PFSK-1 (cell line): Measurements from ENCODE around the gene RAB9B. TPM values are rescaled to one million over a fixed set of nuclear protein-coding genes. Genes with fewer than 3 reads are reported as not detected.

Experiments
- FOXP2 ChIP-seq: optimal IDR thresholded peaks from 2 replicates; pipeline ENCODE3; 2011; ENCODE audit warnings: borderline replicate concordance, control low read depth, inconsistent platforms; ENCODE audit not compliant: insufficient read depth; ENCODE audit errors: extremely low read length, extremely low read depth
- POLR2AphosphoS5 ChIP-seq: IDR thresholded peaks from 2 replicates; pipeline ENCODE4 v1.6.1; 2012; ENCODE audit warnings: low read depth, mild to moderate bottlenecking, control low read depth, low read length, moderate library complexity
- REST ChIP-seq, 2 experiments: IDR thresholded peaks; 2 replicates each; pipeline versions ENCODE4 v1.6.1 to v1.8.0; 2011 to 2012; ENCODE audit warnings: low read depth in 2 of 2, low read length in 2 of 2, control low read depth in 1 of 2, inconsistent platforms in 1 of 2, mild to moderate bottlenecking in 1 of 2, moderate library complexity in 1 of 2; ENCODE audit not compliant: insufficient read depth in 1 of 2
- SIN3A ChIP-seq: IDR thresholded peaks from 2 replicates; pipeline ENCODE4 v1.6.1; 2012; ENCODE audit warnings: mild to moderate bottlenecking, low read length, moderate library complexity, borderline replicate concordance; ENCODE audit not compliant: insufficient read depth
- TAF1 ChIP-seq: IDR thresholded peaks from 2 replicates; pipeline ENCODE4 v1.6.1; 2012; ENCODE audit warnings: low read length, control low read depth, borderline replicate concordance; ENCODE audit not compliant: insufficient read depth
- polyA plus RNA-seq: library from polyadenylated mRNA; unstranded; fragments of >200 nt; gene quantifications from one replicate; pipeline ENCODE4 v1.2.1, GENCODE V29; 2012; ENCODE audit warnings: low read depth, missing spikeins; ENCODE audit not compliant: insufficient read length

Gene RAB9B, protein sequence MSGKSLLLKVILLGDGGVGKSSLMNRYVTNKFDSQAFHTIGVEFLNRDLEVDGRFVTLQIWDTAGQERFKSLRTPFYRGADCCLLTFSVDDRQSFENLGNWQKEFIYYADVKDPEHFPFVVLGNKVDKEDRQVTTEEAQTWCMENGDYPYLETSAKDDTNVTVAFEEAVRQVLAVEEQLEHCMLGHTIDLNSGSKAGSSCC
- not detected for polyA plus RNA-seq

DNA sequence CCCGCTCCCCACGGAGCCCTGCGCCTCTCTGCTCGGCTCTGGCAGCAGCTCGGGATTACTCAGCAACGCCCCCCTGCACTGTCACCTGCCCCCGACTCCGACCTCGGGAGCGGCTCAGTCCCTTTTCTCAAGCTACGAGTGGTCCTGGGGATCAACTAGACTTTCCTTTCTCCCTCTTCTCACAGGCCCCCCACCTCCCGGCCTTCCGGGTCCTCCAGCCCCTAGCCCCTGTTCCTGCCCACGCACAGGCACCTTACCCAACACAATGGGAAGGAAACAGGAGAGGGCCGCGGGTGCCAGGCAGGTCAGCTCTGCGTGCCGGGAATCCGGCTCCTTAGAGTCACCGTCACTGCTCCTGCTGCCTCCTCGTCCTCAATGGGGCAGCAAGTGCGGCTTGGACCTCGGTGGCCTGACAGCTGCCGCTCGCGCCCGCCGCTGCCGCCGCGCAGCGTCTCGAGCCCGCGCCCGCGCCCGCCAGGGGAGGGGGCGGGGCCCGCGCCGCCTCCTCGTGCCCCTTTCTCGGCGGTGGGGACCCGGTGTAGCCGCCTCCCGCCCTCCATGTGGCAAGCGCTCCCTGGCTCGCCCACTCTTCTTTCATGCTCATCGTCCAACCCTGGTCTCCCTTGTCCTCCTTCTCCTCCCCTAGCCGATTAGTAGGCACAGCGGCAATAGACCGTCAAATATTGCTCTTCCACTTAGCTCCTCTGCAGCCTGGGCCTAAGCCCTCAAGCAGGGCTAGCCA, at the start of gene RAB9B:
TSS of gene RAB9B (minus strand) at position 455 of the 742 bp plus-strand sequence. CDS start 6,473 bp downstream, outside the sequence.
- TF ChIP-seq SIN3A = no peak
- no peak for TF ChIP-seq TAF1
- TF ChIP-seq REST (IDR thresholded peaks at IDR 0.05; ENCODE audit: insufficient read depth in 1 of 2, low read depth in 2 of 2, low read length in 2 of 2) = no peak
- TF ChIP-seq FOXP2 = no peak
- TF ChIP-seq POLR2AphosphoS5 = no peak

DNA sequence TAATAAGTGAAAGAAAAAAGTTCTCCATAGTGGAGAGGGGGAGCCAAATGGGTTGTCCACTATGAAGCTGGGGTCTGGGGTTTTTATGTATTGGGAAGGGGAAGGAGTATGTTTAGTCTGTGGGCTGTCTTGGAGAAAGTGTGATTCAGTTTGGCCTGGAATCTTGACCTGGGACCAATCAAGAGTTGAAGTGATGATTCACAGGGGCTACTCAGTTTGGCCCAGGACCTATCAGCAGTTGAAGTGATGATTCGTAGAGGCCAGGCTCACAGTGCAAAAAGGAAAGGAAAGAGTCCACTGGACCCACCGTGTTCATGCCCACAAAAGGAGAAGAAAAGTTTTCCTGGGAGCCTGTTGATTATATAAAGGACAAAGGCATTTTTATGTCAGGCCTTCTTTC, 47.3 kb upstream of the RAB9B start:
- TF ChIP-seq TAF1 = no peak
- TF ChIP-seq FOXP2 = no peak
- no peak for TF ChIP-seq REST (IDR thresholded peaks at IDR 0.05; ENCODE audit: insufficient read depth in 1 of 2, low read depth in 2 of 2, low read length in 2 of 2)
- TF ChIP-seq POLR2AphosphoS5 = no peak
- TF ChIP-seq SIN3A = no peak

DNA sequence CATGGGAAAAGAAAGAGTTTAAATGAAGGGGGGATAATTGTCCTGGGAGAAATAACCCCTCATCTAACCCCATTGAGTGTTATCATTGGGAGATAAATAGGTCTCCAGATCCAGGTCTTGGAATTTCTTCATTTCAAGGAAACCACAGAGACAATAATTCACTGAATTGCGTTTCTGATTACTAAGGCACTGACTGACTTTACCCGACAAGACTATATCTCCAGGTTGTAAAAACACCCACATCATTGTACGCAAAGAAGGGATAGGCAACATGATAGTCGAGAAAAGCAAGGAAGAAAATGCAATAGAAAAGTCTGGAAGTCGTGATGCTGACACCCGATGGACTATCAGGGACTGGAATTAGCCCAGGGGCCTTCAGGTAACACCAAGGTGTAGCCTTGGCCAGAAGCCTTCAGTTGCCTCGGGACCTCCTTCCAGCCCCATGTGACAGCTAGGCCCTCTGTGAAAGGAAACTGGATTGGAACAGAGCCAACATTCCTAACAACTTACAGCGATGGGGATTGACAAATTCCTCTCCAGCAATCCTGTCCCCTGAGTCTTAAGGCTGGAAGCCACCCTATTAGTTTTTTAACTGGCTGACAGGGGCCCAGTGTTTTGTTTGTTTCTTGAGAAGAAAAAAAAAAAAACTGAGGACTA, 46.5 kb upstream of the RAB9B start:
- TF ChIP-seq TAF1 (no peak), REST (IDR thresholded peaks at IDR 0.05; ENCODE audit: insufficient read depth in 1 of 2, low read depth in 2 of 2, low read length in 2 of 2) (no peak), FOXP2 (no peak), POLR2AphosphoS5 (no peak), SIN3A (no peak)

- TF ChIP-seq TAF1 (no peak), SIN3A (no peak), REST (IDR thresholded peaks at IDR 0.05; ENCODE audit: insufficient read depth in 1 of 2, low read depth in 2 of 2, low read length in 2 of 2) (no peak), FOXP2 (no peak), POLR2AphosphoS5 (no peak)
Observed at GRCh38 chrX:103877571-103877970, 45.5 kb upstream of the RAB9B start.
